ENCODE data around the gene CDH22. TPM values are rescaled to one million over a fixed set of nuclear protein-coding genes. Genes with fewer than 3 reads are reported as not detected.
A peak's percentile ranks its signal among the peaks of the same experiment; 100 is the strongest.

CDH22 gene
- total RNA-seq, 1 donor from 2014 or later, result 0.18 TPM

- DNase-seq (ENCODE audit: low spot score in 2 of 2, unreplicated experiment in 2 of 2), result no peak
- peaks cover 29% of the 10 kb centered on the region for H3K27me3 Mint-ChIP-seq (ENCODE audit: low read depth)
- H3K9me3 Mint-ChIP-seq, result no peaks in the 10 kb centered on the region
- no peak overlapping the region for H3K4me3 Mint-ChIP-seq
- no peak for TF ChIP-seq CTCF (IDR thresholded peaks at IDR 0.05; ENCODE audit: unreplicated experiment)
- H3K36me3 Mint-ChIP-seq, result no peaks in the 10 kb centered on the region
- H3K4me1 Mint-ChIP-seq, result no peaks in the 10 kb centered on the region
- no peak overlapping the region for H3K27ac Mint-ChIP-seq
Measured at GRCh38 chr20:46154796-46155195, 153.5 kb downstream of the CDH22 start.

GRCh38 chr20:46154305-46154704 lies 154.0 kb downstream of the CDH22 start:
- DNase-seq (ENCODE audit: low spot score in 2 of 2, unreplicated experiment in 2 of 2), result no peak
- TF ChIP-seq CTCF (IDR thresholded peaks at IDR 0.05; ENCODE audit: unreplicated experiment), result no peak

GRCh38 chr20:46152824-46153586 lies 155.3 kb downstream of the CDH22 start:
- H3K27ac Mint-ChIP-seq, result no peak overlapping the region
- peaks cover 25% of the 10 kb centered on the region for H3K27me3 Mint-ChIP-seq (ENCODE audit: low read depth)
- no peak overlapping the region for H3K4me3 Mint-ChIP-seq
- H3K4me1 Mint-ChIP-seq, result no peaks in the 10 kb centered on the region
- H3K36me3 Mint-ChIP-seq, result no peaks in the 10 kb centered on the region
- no peak for DNase-seq (ENCODE audit: low spot score in 2 of 2, unreplicated experiment in 2 of 2)
- TF ChIP-seq CTCF (IDR thresholded peaks at IDR 0.05; ENCODE audit: unreplicated experiment), result no peak
- H3K9me3 Mint-ChIP-seq, result no peaks in the 10 kb centered on the region

More at GRCh38 chr20:46154305-46154704, 154.0 kb downstream of the CDH22 start:
- no peaks in the 10 kb centered on the region for H3K4me1 Mint-ChIP-seq
- no peaks in the 10 kb centered on the region for H3K9me3 Mint-ChIP-seq
- no peaks in the 10 kb centered on the region for H3K36me3 Mint-ChIP-seq
- H3K4me3 Mint-ChIP-seq, result no peak overlapping the region
- no peak overlapping the region for H3K27ac Mint-ChIP-seq
- peaks cover 27% of the 10 kb centered on the region for H3K27me3 Mint-ChIP-seq (ENCODE audit: low read depth)

- no peak overlapping the region for H3K4me3 Mint-ChIP-seq
- H3K36me3 Mint-ChIP-seq, result no peaks in the 10 kb centered on the region
- peak; percentile 27 for TF ChIP-seq CTCF (IDR thresholded peaks at IDR 0.05; ENCODE audit: unreplicated experiment)
- H3K27me3 Mint-ChIP-seq (ENCODE audit: low read depth), result peaks cover 24% of the 10 kb centered on the region
- H3K27ac Mint-ChIP-seq, result no peak overlapping the region
- no peak for DNase-seq (ENCODE audit: low spot score in 2 of 2, unreplicated experiment in 2 of 2)
- no peaks in the 10 kb centered on the region for H3K4me1 Mint-ChIP-seq
- H3K9me3 Mint-ChIP-seq, result no peaks in the 10 kb centered on the region
Measured at GRCh38 chr20:46151936-46152335, 156.4 kb downstream of the CDH22 start.

- H3K27me3 Mint-ChIP-seq (ENCODE audit: low read depth), result peaks cover 28% of the 10 kb centered on the region
- no peaks in the 10 kb centered on the region for H3K36me3 Mint-ChIP-seq
- no peak overlapping the region for H3K27ac Mint-ChIP-seq
Measured at GRCh38 chr20:46150943-46151342, 157.4 kb downstream of the CDH22 start.

More at GRCh38 chr20:46150943-46151342, 157.4 kb downstream of the CDH22 start:
- DNase-seq (ENCODE audit: low spot score in 2 of 2, unreplicated experiment in 2 of 2), result no peak
- no peaks in the 10 kb centered on the region for H3K9me3 Mint-ChIP-seq
- H3K4me1 Mint-ChIP-seq, result no peaks in the 10 kb centered on the region
- TF ChIP-seq CTCF (IDR thresholded peaks at IDR 0.05; ENCODE audit: unreplicated experiment), result no peak
- no peak overlapping the region for H3K4me3 Mint-ChIP-seq

Data from mesothelial cell of epicardium (in vitro differentiated cells).